Omental fat pad (tissue), 4 donors: Measurements from ENCODE around the gene KIF5C. TPM values are rescaled to one million over a fixed set of nuclear protein-coding genes. Genes with fewer than 3 reads are reported as not detected.
A peak's percentile ranks its signal among the peaks of the same experiment; 100 is the strongest.

ENCODE experiments used
- ATAC-seq: fragments of 150-250 bp; one replicate; pipeline ENCODE4 v1.9.1; 2016; ENCODE audit warnings: mild to moderate bottlenecking, moderate library complexity; ENCODE audit not compliant: low FRiP score
- DNase-seq: peaks from one replicate; pipeline ENCODE4 v3.0.0-alpha.2; 2019; ENCODE audit warnings: low spot score
- total RNA-seq, 4 donors: library from RNA; depleted of rRNA; stranded (reverse); fragments of >200 nt; gene quantifications; one replicate each; pipeline ENCODE4 v1.1.0, GENCODE V29; 2016
- TF ChIP-seq, protein P1 (sequence below), 3 donors: fragments of 450-650 bp; IDR thresholded peaks; one replicate each; pipeline ENCODE4 v1.5.1; 2016 to 2017; ENCODE audit warnings: antibody characterized with exemption in 3 of 3, mild to moderate bottlenecking in 3 of 3, moderate library complexity in 2 of 3

KIF5C gene
- total RNA-seq, 4 donors from 2014 or later: 0.88 to 4.5 (median 2.4) TPM

DNA sequence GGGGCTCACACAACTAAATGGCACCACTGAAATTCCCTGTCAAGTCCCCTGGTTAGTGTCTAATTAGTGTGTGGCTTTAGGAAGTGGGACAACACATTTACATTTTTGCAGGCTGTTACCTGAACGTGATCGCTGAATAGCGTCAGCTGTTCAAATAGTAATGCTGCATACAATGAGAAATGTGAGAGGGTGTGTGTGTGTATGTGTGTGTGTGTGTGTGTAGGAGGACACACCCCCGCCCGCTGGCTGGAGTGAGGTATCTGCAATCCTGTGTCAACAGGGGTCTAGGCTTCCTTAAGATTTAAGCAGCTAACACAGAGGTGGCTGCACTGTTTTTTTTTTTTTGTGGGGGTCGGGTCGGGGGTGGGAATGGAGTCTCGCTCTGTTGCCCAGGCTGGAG lies 158.7 kb downstream of the KIF5C start:
- ATAC-seq (no peak), DNase-seq (no peak)
- TF ChIP-seq, protein P1, sequence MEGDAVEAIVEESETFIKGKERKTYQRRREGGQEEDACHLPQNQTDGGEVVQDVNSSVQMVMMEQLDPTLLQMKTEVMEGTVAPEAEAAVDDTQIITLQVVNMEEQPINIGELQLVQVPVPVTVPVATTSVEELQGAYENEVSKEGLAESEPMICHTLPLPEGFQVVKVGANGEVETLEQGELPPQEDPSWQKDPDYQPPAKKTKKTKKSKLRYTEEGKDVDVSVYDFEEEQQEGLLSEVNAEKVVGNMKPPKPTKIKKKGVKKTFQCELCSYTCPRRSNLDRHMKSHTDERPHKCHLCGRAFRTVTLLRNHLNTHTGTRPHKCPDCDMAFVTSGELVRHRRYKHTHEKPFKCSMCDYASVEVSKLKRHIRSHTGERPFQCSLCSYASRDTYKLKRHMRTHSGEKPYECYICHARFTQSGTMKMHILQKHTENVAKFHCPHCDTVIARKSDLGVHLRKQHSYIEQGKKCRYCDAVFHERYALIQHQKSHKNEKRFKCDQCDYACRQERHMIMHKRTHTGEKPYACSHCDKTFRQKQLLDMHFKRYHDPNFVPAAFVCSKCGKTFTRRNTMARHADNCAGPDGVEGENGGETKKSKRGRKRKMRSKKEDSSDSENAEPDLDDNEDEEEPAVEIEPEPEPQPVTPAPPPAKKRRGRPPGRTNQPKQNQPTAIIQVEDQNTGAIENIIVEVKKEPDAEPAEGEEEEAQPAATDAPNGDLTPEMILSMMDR (IDR thresholded peaks at IDR 0.05): no peak

DNA sequence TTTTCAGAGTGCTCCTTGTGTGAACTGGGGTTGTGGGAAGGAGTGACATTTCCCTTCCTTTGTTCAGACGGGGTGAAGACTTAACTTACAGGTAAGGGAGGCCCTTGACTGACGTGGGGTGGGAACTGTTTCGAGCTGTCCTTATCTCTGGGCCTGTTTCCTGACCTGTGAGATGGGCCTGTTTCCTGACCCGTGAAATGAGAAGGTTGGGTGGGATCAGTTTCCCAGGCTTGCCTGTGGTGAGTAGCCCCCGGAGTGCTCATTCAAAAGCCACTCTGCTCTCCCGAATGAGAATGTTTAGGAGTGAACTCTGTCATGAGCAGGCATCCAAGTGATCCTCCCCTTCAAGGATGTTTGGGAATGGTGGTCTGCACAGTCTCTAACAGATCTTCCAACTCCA lies 159.4 kb downstream of the KIF5C start:
- DNase-seq (no peak), ATAC-seq (no peak)
- TF ChIP-seq, protein P1 (IDR thresholded peaks at IDR 0.05): no peak

DNA sequence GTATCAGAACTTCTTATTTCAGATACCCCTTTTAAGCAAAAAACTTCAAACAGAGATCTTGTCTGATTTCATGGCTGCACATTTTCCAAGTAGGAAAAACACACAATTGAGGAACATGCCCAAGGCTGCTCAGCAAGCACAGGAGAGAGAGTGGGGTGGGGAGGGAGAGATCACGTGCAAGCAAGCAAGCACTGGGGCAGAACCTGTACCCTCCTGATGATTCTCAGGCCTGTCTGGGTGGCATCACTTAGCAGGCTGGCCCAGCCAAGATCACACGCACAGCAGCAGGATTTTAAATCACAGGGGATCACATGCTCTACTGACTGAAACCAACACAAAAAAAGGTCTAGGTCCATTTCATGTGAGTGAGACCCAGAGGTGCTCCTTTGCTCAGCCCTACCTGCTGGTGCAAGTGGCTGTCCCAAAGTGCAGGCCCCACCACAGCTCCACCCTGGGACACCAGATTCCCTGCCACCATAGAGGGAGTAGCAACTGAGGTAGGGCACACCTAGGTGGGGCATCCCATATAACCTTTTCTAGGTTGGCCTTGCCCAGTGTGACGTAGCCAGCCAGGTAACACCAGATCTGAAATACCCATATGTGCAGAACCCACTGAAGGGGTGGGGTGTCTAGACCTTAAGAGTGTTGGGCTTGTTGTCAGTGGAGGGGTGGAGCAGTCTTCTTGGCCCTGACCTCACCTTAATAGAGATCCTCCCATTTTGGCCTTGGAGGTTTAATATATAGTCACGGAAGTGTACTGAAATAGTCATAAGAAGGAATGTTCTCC lies 161.7 kb downstream of the KIF5C start:
- TF ChIP-seq, protein P1 (IDR thresholded peaks at IDR 0.05): no peak
- no peak for DNase-seq

DNA sequence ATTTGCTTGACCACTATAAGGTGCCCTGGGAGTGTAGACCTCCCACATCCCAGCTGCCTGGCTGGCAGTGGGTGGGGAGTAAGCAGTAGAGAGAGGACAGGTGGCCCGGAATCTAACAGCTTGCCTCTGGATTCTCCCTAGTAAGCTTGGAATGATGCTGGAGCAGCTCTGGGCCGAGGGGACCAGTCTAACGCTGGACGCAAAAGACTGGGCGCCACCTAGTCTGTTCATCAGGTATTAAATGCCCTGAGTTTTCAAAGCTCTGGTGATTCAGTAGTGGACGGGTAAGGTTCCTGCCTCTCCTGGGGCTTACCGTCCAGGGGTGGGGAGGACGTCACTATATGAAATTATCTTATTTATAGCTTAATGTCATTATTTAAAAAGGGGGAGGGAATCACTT lies 162.8 kb downstream of the KIF5C start:
- no peak for DNase-seq
- TF ChIP-seq, protein P1 (IDR thresholded peaks at IDR 0.05): no peak
- no peak for ATAC-seq

More for the DNA sequence above, 161.7 kb downstream of the KIF5C start:
- ATAC-seq: no peak

DNA sequence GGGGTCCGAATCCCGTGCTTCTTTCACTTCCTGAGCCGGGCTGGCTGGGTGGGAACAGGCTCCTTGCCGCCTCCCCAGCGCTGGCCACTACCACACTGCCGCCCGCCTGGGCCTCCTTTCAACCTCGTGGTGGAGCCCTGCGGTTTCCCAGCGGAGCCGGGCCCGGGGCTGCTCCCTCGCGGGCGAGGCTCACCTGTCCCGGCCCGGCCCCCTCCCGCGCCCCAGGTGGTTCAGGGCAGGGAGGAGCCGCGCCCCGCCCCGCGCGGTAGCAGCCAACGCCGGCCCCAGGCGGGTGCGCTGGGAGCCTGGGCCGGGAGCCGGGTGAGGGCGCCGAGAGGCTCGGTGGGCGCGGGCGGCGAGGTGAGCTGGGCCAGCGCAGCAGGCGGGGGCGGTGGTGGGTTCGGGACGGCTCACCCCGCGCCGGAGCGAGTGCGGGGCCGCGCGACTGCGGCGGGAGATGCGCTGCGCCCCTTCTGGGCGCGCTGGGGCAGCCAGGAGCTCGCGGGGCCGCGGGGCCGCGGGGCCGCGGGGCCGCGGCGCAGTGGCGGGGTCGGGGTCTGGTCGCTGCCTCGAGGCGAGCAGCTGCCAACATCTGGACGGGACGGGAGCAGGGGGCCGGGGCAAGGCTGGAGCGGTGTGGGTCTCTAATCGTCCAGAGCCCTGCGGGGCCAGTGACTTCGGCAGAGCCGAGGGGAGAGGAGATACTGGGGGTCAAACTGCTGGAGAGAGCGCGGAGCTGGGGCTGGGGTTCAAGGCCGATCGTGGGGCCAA lies 163.6 kb downstream of the KIF5C start, which contains the start of gene LYPD6B:
Gene LYPD6B, plus strand, starts transcription at position 258 of the 771 bp plus-strand sequence. CDS start 92,250 bp downstream, outside the sequence.
- DNase-seq (no peak), ATAC-seq (peak; percentile 49)
- TF ChIP-seq, protein P1 (IDR thresholded peaks at IDR 0.05): no peak

DNA sequence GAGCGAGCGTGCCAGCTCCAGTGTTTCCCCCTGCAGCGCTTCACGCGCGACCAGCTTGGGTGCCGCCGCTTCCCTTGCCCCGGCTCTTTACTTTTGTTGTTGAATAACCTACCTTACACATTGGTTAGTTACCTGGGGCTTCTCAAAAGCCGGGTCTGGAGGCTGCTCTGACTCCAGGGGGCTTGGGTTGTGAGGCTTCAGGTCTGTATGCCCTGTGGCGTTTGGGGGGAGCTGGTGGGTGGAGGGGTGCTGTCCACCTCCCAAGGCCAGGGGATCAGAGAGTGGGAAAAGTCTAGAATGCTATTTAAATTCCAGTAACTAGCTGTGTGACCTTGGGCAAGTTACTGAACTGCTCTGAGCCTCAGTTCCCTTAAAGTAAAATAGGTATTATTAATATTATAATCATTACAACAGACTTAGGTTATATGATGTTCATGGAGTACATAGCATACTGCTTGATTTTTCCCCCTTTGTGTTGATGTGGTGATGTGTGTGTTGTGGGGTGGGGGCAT lies 164.2 kb downstream of the KIF5C start:
- DNase-seq (no peak), ATAC-seq (no peak)
- TF ChIP-seq, protein P1 (IDR thresholded peaks at IDR 0.05): no peak
